GM12878 (cell line): ENCODE data around the gene TES. TPM values are rescaled to one million over a fixed set of nuclear protein-coding genes. Genes with fewer than 3 reads are reported as not detected.

Experiments
- ATAC-seq: fragments of 200-7000 bp; cut with Tn5 transposase; 3 replicates; pipeline ENCODE4 v1.9.1; 2020; ENCODE audit warnings: mild to moderate bottlenecking, moderate library complexity
- BruUV-seq: library from RNA; stranded (reverse); fragments of 400-500 nt; replicated peaks from 2 replicates; lab custom pipeline; 2021; lab: Mats Ljungman, UMichigan
- CTCF ChIA-PET: fragments of 300-600 bp; sonication (Branson Sonifier 250); formaldehyde crosslinking; extraction: SDS; loops from one replicate; lab custom pipeline; 2021; ENCODE audit warnings: inconsistent platforms; lab: Yijun Ruan, JAX
- POLR2A ChIA-PET: fragments of 350-600 bp; formaldehyde crosslinking; extraction: SDS; loops from one replicate; lab custom pipeline; 2021; ENCODE audit warnings: inconsistent platforms; lab: Charles Lee
- RAD21 ChIA-PET: fragments of 300-600 bp; sonication (Branson Sonifier 250); formaldehyde crosslinking; loops from one replicate; lab custom pipeline; 2023; ENCODE audit warnings: antibody characterized with exemption; ENCODE audit not compliant: unreplicated experiment; lab: Charles Lee
- SMC1A ChIA-PET: fragments of 300-600 bp; sonication (Branson Sonifier 250); formaldehyde crosslinking; loops from one replicate; lab custom pipeline; 2023; ENCODE audit not compliant: unreplicated experiment, uncharacterized antibody; lab: Charles Lee
- DNase-seq: peaks from one replicate; pipeline ENCODE4 v3.0.0-alpha.2; 2011; ENCODE audit warnings: low read depth, low spot score
- FAIRE-seq: peaks from 3 replicates; lab custom pipeline; 2011; peaks lifted over from hg19 to GRCh38; lab: Jason Lieb, UNC
- H2AFZ ChIP-seq: 2 replicates; pipeline ENCODE4 v1.6.0; 2011; ENCODE audit warnings: low read depth, low read length, control low read depth; ENCODE audit not compliant: control insufficient read depth
- H3K27ac ChIP-seq: 2 replicates; pipeline ENCODE4 v1.5.1; 2011; ENCODE audit warnings: control low read depth; ENCODE audit not compliant: control insufficient read depth, insufficient read depth
- H3K27me3 ChIP-seq, 2 experiments: replicated peaks in 1 of 2; 2 replicates each; pipeline versions ENCODE4 v1.6.0 to v1.6.1; 2011; ENCODE audit warnings: low read length in 1 of 2; ENCODE audit not compliant: control insufficient read depth in 2 of 2, insufficient read depth in 2 of 2
- H3K36me3 ChIP-seq, 2 experiments: 2 replicates each; pipeline ENCODE4 v1.5.1; 2011; ENCODE audit warnings: low read length in 1 of 2; ENCODE audit not compliant: control insufficient read depth in 2 of 2, insufficient read depth in 2 of 2
- H3K4me1 ChIP-seq: 2 replicates; pipeline ENCODE4 v1.6.1; 2011; ENCODE audit warnings: mild to moderate bottlenecking, low read length, moderate library complexity, mixed read lengths; ENCODE audit not compliant: control insufficient read depth, insufficient read depth
- H3K4me2 ChIP-seq: 2 replicates; pipeline ENCODE4 v1.6.0; 2011; ENCODE audit warnings: control low read depth; ENCODE audit not compliant: control insufficient read depth, insufficient read depth
- H3K4me3 ChIP-seq: fragments of 200-600 bp; sonication (generic); 2 replicates; pipeline ENCODE4 v1.5.1; 2016
- H3K79me2 ChIP-seq: 2 replicates; pipeline ENCODE4 v1.6.0; 2011; ENCODE audit warnings: low read length; ENCODE audit not compliant: control insufficient read depth, insufficient read depth
- H3K9ac ChIP-seq: 2 replicates; pipeline ENCODE4 v1.8.0; 2011; ENCODE audit warnings: low read length, control low read depth, mixed read lengths; ENCODE audit not compliant: control insufficient read depth, insufficient read depth
- H3K9me3 ChIP-seq: replicated peaks from 3 replicates; pipeline ENCODE4 v1.5.1; 2011; ENCODE audit warnings: mild to moderate bottlenecking, low read length; ENCODE audit not compliant: control insufficient read depth, insufficient read depth
- H4K20me1 ChIP-seq: 2 replicates; pipeline ENCODE4 v1.6.0; 2011; ENCODE audit not compliant: control insufficient read depth, insufficient read depth
- ATF7 ChIP-seq: fragments of 450-650 bp; IDR thresholded peaks from 2 replicates; pipeline ENCODE4 v1.6.1; 2016; ENCODE audit warnings: low read depth, mild to moderate bottlenecking
- BACH1 ChIP-seq: fragments of 450-650 bp; IDR thresholded peaks from 2 replicates; pipeline ENCODE4 v1.6.1; 2017; ENCODE audit warnings: mild to moderate bottlenecking, borderline replicate concordance
- BCL11A ChIP-seq: IDR thresholded peaks from 2 replicates; pipeline ENCODE4 v1.6.1; 2011; ENCODE audit warnings: low read depth, low read length
- CHD2 ChIP-seq: IDR thresholded peaks from 2 replicates; pipeline ENCODE4 v1.6.1; 2011; ENCODE audit warnings: low read depth, low read length, improper control_type of control experiment, borderline replicate concordance
- CREB1 ChIP-seq: IDR thresholded peaks from 2 replicates; pipeline ENCODE4 v1.6.1; 2012; ENCODE audit warnings: low read depth, mild to moderate bottlenecking, inconsistent platforms
- GABPA ChIP-seq: IDR thresholded peaks from 2 replicates; pipeline ENCODE4 v1.6.1; 2014; ENCODE audit warnings: antibody characterized with exemption, low read depth, mild to moderate bottlenecking, inconsistent platforms
- HDAC6 ChIP-seq: fragments of 200-600 bp; sonication (generic); IDR thresholded peaks from one replicate; pipeline ENCODE4 v1.8.0; 2017; ENCODE audit warnings: antibody characterized with exemption; ENCODE audit not compliant: unreplicated experiment
- HDGF ChIP-seq: fragments of 450-650 bp; IDR thresholded peaks from 2 replicates; pipeline ENCODE4 v1.6.1; 2016; ENCODE audit warnings: antibody characterized with exemption
- KLF5 ChIP-seq: fragments of 450-650 bp; IDR thresholded peaks from 2 replicates; pipeline ENCODE4 v1.6.1; 2014; ENCODE audit warnings: mild to moderate bottlenecking; ENCODE audit not compliant: partially characterized antibody
- LARP7 ChIP-seq: fragments of 450-650 bp; IDR thresholded peaks from 2 replicates; pipeline ENCODE4 v1.6.1; 2017; ENCODE audit warnings: mild to moderate bottlenecking
- MEF2B ChIP-seq: fragments of 450-650 bp; IDR thresholded peaks from 2 replicates; pipeline ENCODE4 v1.6.1; 2018; ENCODE audit warnings: mild to moderate bottlenecking, moderate library complexity; ENCODE audit not compliant: partially characterized antibody, poor library complexity, severe bottlenecking
- SIN3A ChIP-seq: IDR thresholded peaks from 2 replicates; pipeline ENCODE4 v1.6.1; 2012; ENCODE audit warnings: low read depth, low read length, improper control_type of control experiment
- SMARCA5 ChIP-seq: fragments of 450-650 bp; IDR thresholded peaks from 2 replicates; pipeline ENCODE4 v1.6.1; 2017; ENCODE audit warnings: mild to moderate bottlenecking
- SRF ChIP-seq, 2 experiments: IDR thresholded peaks; 2 replicates each; pipeline ENCODE4 v1.6.1; 2011; ENCODE audit warnings: low read depth in 2 of 2, low read length in 2 of 2, mild to moderate bottlenecking in 1 of 2, moderate library complexity in 1 of 2
- SUZ12 ChIP-seq: fragments of 200-600 bp; sonication (generic); IDR thresholded peaks from one replicate; pipeline ENCODE4 v1.6.1; 2018; ENCODE audit warnings: antibody characterized with exemption, mild to moderate bottlenecking; ENCODE audit not compliant: unreplicated experiment
- YY1 ChIP-seq: IDR thresholded peaks from 2 replicates; pipeline ENCODE4 v1.6.1; 2011; ENCODE audit warnings: low read depth, mild to moderate bottlenecking, low read length
- ZNF217 ChIP-seq: fragments of 450-650 bp; IDR thresholded peaks from 2 replicates; pipeline ENCODE4 v1.6.1; 2017; ENCODE audit warnings: antibody characterized with exemption, mild to moderate bottlenecking
- WGBS: methylation state at CpG from one replicate; pipeline ENCODE4 v1.1.6; 2016; ENCODE audit warnings: low lambda C conversion rate; ENCODE audit not compliant: insufficient replicate concordance, insufficient coverage; ENCODE audit errors: missing lambda C conversion rate; 5-methylcytosine and 5-hydroxymethylcytosine counted together
- in situ Hi-C: fragments of 300-500 bp; cut with MboI; formaldehyde crosslinking; loops from 9 replicates; pipeline ENCODE4 v1.14.3; 2018; ENCODE audit warnings: mixed read lengths
- intact Hi-C: fragments of 100-400 bp; cut with micrococcal nuclease; formaldehyde crosslinking; loops from one replicate; pipeline ENCODE4 v1.14.2; 2022; ENCODE audit not compliant: unreplicated experiment
- polyA plus RNA-seq, 11 experiments: library from polyadenylated mRNA; depleted of rRNA in 4 of 11; unstranded in 6 of 11; stranded (reverse) in 5 of 11; fragments of >200 nt; fragmentation: Nextera tagmentation in 4 of 11; fragmentation: Illumina TruSeq in 1 of 11; extraction: Ambion mirVana in 4 of 11; extraction: Trizol in 1 of 11; gene quantifications; 1 replicate in 1 of 11; 2 replicates in 10 of 11; pipeline versions ENCODE4 v1.2.1 to v1.2.3, GENCODE V29; 2011 to 2016; ENCODE audit warnings: inconsistent platforms in 2 of 11, missing spikeins in 2 of 11, low read depth in 1 of 11
- total RNA-seq, 4 experiments: library from RNA; depleted of rRNA in 3 of 4; stranded (reverse); fragments of >200 nt in 3 of 4; fragmentation: Illumina TruSeq in 1 of 4; extraction: Trizol in 1 of 4; gene quantifications; 2 replicates each; pipeline versions ENCODE4 v1.2.1 to v1.2.3, GENCODE V29; 2013 to 2021
- TF ChIP-seq, protein P1 (sequence below): IDR thresholded peaks from 2 replicates; pipeline ENCODE4 v1.6.1; 2011; ENCODE audit warnings: borderline replicate concordance, low read depth, mild to moderate bottlenecking, moderate library complexity, mixed read lengths, low read length; ENCODE audit not compliant: insufficient read depth; ENCODE audit errors: extremely low read length

The TES gene
- total and polyA plus RNA-seq, 10 of the 15 experiments (the other 5 are each of a cell fraction or from before 2014, with no cell fraction given): 31.2 to 77.5 (median 59.2) TPM

DNA sequence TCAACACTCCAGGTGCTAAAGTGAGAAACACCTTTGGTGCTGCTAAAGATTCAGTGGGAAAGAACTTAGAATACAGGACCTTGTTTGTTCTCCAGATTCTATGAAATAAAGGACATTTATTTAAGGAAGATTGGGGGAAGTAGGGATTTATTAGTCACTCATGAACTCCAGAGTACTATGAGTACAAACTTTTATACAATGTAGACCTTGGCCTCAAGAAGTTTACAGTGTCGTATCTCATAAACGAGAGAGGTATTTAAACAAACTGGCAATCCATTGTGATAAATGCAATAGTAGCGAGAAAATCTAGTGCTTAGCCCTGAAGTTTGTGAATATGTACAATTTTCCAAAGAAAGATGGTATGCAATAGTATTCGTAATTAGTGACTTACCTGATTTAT is 59.1 kb downstream of the TES start:
- FAIRE-seq: no peak
- Histone ChIP-seq H3K27me3 (peaks cover 0 to under 1% of the 10 kb centered on the region in 2 experiments; a peak in 1 of 4 replicates), H3K27ac (no peak overlapping the region), H3K4me1 (no peaks in the 10 kb centered on the region), H3K4me2 (no peak overlapping the region), H4K20me1 (no peaks in the 10 kb centered on the region), H2AFZ (no peak overlapping the region), H3K9ac (no peak overlapping the region), H3K4me3 (no peak overlapping the region)
- in situ Hi-C loops: loop anchor here (5.0 to 10.0 kb wide), 2 partner anchors 515 to 543 kb away; no protein-coding TSS in a partner anchor
- WGBS: 72% methylated on average over 4 of the region's 4 CpGs
- no peak for DNase-seq
- no peak for ATAC-seq
- RAD21 ChIA-PET: no interaction called here
- no TSS peak for BruUV-seq
- CTCF ChIA-PET: no interaction called here
- SMC1A ChIA-PET: no interaction called here
- TF ChIP-seq LARP7: no peak
- no peak for TF ChIP-seq HDAC6
- TF ChIP-seq CREB1: no peak
- TF ChIP-seq KLF5: no peak
- TF ChIP-seq MEF2B: no peak
- TF ChIP-seq, protein P1, sequence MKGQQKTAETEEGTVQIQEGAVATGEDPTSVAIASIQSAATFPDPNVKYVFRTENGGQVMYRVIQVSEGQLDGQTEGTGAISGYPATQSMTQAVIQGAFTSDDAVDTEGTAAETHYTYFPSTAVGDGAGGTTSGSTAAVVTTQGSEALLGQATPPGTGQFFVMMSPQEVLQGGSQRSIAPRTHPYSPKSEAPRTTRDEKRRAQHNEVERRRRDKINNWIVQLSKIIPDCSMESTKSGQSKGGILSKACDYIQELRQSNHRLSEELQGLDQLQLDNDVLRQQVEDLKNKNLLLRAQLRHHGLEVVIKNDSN: no peak
- no peak for TF ChIP-seq GABPA
- no peak for TF ChIP-seq SRF (IDR thresholded peaks at IDR 0.05; ENCODE audit: low read depth in 2 of 2, low read length in 2 of 2)
- TF ChIP-seq HDGF: no peak
- TF ChIP-seq CHD2: no peak
- TF ChIP-seq YY1: no peak
- TF ChIP-seq SIN3A: no peak
- no peak for TF ChIP-seq ZNF217
- TF ChIP-seq BCL11A: no peak
- TF ChIP-seq BACH1: no peak
- TF ChIP-seq SUZ12: no peak
- no peak for TF ChIP-seq ATF7
- no peak for TF ChIP-seq SMARCA5
- TF ChIP-seq, all 136 proteins: peak for 0
- Histone ChIP-seq H3K9me3 (no peaks in the 10 kb centered on the region), H3K36me3 (no peaks in the 10 kb centered on the region), H3K79me2 (no peaks in the 10 kb centered on the region)
- intact Hi-C loops: no loop called here
- POLR2A ChIA-PET: no interaction called here
